T-helper 1 cell treated with Interleukin-12 subunit alpha and Interleukin-12 subunit beta and Interleukin-4 antibody, amounts not matched to agents 30 ng/mL and 1 ng/mL, for 36 hours (primary cell): ENCODE data around the gene GALNT16. TPM values are rescaled to one million over a fixed set of nuclear protein-coding genes. Genes with fewer than 3 reads are reported as not detected.

Experiments used
- intact Hi-C: fragments of 100-400 bp; cut with micrococcal nuclease; formaldehyde crosslinking; loops from one replicate; pipeline ENCODE4 v1.15.1; 2024
- total RNA-seq: library from RNA; stranded (reverse); gene quantifications from 2 replicates; pipeline ENCODE4 v1.2.3, GENCODE V29; 2022

Gene GALNT16
- total RNA-seq, 1 donor from 2014 or later, result 0.02 TPM

GRCh38 chr14:69398818-69399210 lies 138.9 kb downstream of the GALNT16 start:
- intact Hi-C loops, result loop anchor here (1.0 to 10.0 kb wide), 11 partner anchors 45 to 1704 kb away; partner anchors contain the start of genes ACTN1, DCAF5, GALNT16 and MED6

GRCh38 chr14:69399750-69400149 lies 139.8 kb downstream of the GALNT16 start:
- intact Hi-C loops, result loop anchor here (2.0 to 10.0 kb wide), 5 partner anchors 139 to 1705 kb away; partner anchors contain the start of genes ACTN1, GALNT16, RDH11 and ZFYVE26

GRCh38 chr14:69400154-69400553 lies 140.2 kb downstream of the GALNT16 start:
- intact Hi-C loops, result no loop called here

- intact Hi-C loops, result no loop called here
Observed at GRCh38 chr14:69401841-69402240, 141.9 kb downstream of the GALNT16 start.

GRCh38 chr14:69404478-69404877 lies 144.5 kb downstream of the GALNT16 start:
- intact Hi-C loops, result no loop called here

GRCh38 chr14:69404883-69405282 lies 144.9 kb downstream of the GALNT16 start:
- intact Hi-C loops, result no loop called here

GRCh38 chr14:69405762-69406161 lies 145.8 kb downstream of the GALNT16 start:
- intact Hi-C loops, result no loop called here

Other genes starting within 250 kb of the GALNT16 start
- 45.7 and 49.5 TPM in 2 replicates for gene DCAF5, start 107.0 kb upstream of the GALNT16 start, total RNA-seq
- 6.1 TPM in 2 replicates for gene EXD2, start 68.7 kb upstream of the GALNT16 start, total RNA-seq
- gene ERH, start 138.1 kb downstream of the GALNT16 start, total RNA-seq, result 309 and 324 TPM in 2 replicates
- 54.1 TPM in 2 replicates for gene SLC39A9, start 138.5 kb downstream of the GALNT16 start, total RNA-seq
- 0.12 and 0.20 TPM in 2 replicates for gene PLEKHD1, start 224.6 kb downstream of the GALNT16 start, total RNA-seq